AG10803 (cell line): ENCODE data around the gene PEBP1.

Experiments
- DNase-seq: peaks from one replicate; pipeline ENCODE4 v3.0.0; 2010; ENCODE audit warnings: low read depth
- H3K4me3 ChIP-seq: 2 replicates; pipeline ENCODE4 v1.5.1; 2011; ENCODE audit warnings: mild to moderate bottlenecking, low read length, control low read depth
- CTCF ChIP-seq: conservative IDR thresholded peaks from 2 replicates; pipeline ENCODE4 v1.5.1; 2011; ENCODE audit warnings: mild to moderate bottlenecking, low read length, control low read depth, inconsistent platforms

PEBP1 gene

GRCh38 chr12:118193477-118193876 lies 57.6 kb downstream of the PEBP1 start:
- H3K4me3 ChIP-seq = no peak overlapping the region
- DNase-seq = no peak
- TF ChIP-seq CTCF = no peak

GRCh38 chr12:118193958-118194357 lies 58.0 kb downstream of the PEBP1 start:
- no peak for DNase-seq
- TF ChIP-seq CTCF = no peak
- no peak overlapping the region for H3K4me3 ChIP-seq
